Activated CD4-positive, alpha-beta memory T cell treated with anti-CD3 and anti-CD28 coated beads for 36 hours (primary cell): ENCODE results near the gene LCP2. TPM values are rescaled to one million over a fixed set of nuclear protein-coding genes. Genes with fewer than 3 reads are reported as not detected.

Experiments
- CTCF ChIA-PET: fragments of 350-600 bp; sonication (Branson Sonifier 250); formaldehyde crosslinking; loops from one replicate; lab custom pipeline; 2021; ENCODE audit warnings: antibody characterized with exemption, inconsistent platforms; lab: Charles Lee
- POLR2A ChIA-PET: fragments of 350-600 bp; sonication (Branson Sonifier 250); formaldehyde crosslinking; loops from one replicate; lab custom pipeline; 2021; ENCODE audit warnings: antibody characterized with exemption; lab: Charles Lee
- DNase-seq: peaks from one replicate; pipeline ENCODE4 v3.0.0-alpha.2; 2020
- H3K27ac Mint-ChIP-seq: one replicate; pipeline ENCODE4 v1.8.0; 2021; ENCODE audit warnings: mixed read lengths
- H3K27me3 Mint-ChIP-seq: one replicate; pipeline ENCODE4 v1.8.0; 2021; ENCODE audit warnings: mixed read lengths
- H3K36me3 Mint-ChIP-seq: one replicate; pipeline ENCODE4 v1.8.0; 2021; ENCODE audit warnings: mixed read lengths
- H3K4me1 Mint-ChIP-seq: one replicate; pipeline ENCODE4 v1.8.0; 2021; ENCODE audit warnings: low read depth, mixed read lengths
- H3K4me3 Mint-ChIP-seq: one replicate; pipeline ENCODE4 v1.8.0; 2021; ENCODE audit warnings: mild to moderate bottlenecking, mixed read lengths
- H3K9me3 Mint-ChIP-seq: one replicate; pipeline ENCODE4 v1.8.0; 2021; ENCODE audit warnings: mixed read lengths
- intact Hi-C: fragments of 100-400 bp; cut with micrococcal nuclease; formaldehyde crosslinking; loops from one replicate; pipeline ENCODE4 v1.15.1; 2023
- total RNA-seq, 2 experiments: library from RNA; stranded (reverse); gene quantifications; one replicate each; pipeline ENCODE4 v1.2.3, GENCODE V29; 2021

Gene LCP2
- total RNA-seq, 2 experiments from 2014 or later = 212 to 213 TPM

DNA sequence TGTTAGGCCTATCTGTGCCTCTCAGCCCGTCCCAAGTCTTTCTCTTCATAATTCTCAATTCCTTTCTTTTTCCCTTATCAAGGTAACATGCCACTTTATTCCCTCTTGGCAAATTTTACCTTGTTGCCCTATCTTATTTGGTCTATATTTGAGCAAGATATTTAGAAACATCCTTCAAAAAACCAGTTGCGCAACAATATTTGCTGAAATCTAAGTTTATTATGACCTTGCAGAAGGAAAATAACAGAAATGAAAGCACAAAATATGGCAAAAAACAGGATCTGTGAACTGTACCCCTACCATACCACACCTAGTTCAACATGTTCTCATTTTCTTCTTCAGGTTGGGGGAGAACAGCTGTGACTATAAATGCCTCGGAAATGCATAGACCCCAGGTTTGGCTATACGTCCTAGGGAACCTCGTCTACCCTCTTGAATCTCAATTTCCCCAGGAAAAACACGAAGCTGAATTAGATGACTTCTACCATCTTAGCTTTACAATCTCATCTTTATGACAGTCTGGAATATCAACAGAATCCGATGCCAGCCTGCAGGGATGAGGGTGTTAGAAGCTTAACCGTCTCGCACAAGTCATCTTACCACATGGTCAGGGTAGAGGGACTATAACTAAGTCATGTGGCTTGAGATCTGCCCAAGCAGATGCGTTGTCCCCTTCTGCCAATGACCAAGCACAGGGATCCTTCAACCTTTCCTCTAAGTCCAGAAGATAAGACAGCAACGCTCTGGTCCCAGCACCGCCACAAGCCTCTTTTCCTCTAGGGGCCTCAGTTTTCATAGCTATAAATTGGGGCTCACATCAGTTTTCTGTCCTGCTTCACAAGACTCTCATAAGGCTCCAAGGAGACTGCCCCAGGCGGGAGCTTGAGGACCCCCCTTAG, 1.3 kb downstream of the LCP2 start:
- H3K36me3 Mint-ChIP-seq = peaks cover 59% of the 10 kb centered on the region
- peak overlapping the region; percentile 99 for H3K4me3 Mint-ChIP-seq
- ChIA-PET POLR2A (interaction anchor here (1.2 to 13.2 kb wide), 9 partner anchors 9 to 1879 kb away, joined by 3 to 144 read pairs (median 25); no protein-coding TSS in a partner anchor), CTCF (interaction anchor here (0.9 to 11.1 kb wide), 9 partner anchors 10 to 71 kb away, joined by 3 to 137 read pairs (median 36); no protein-coding TSS in a partner anchor)
- peak overlapping the region; percentile 99 for H3K27ac Mint-ChIP-seq
- H3K9me3 Mint-ChIP-seq = no peaks in the 10 kb centered on the region
- intact Hi-C loops = loop anchor here (5.0 to 10.0 kb wide), 4 partner anchors 301 to 1879 kb away; partner anchors contain the start of gene NPM1
- no peak for DNase-seq
- H3K4me1 Mint-ChIP-seq = peaks cover 68% of the 10 kb centered on the region
- no peaks in the 10 kb centered on the region for H3K27me3 Mint-ChIP-seq

DNA sequence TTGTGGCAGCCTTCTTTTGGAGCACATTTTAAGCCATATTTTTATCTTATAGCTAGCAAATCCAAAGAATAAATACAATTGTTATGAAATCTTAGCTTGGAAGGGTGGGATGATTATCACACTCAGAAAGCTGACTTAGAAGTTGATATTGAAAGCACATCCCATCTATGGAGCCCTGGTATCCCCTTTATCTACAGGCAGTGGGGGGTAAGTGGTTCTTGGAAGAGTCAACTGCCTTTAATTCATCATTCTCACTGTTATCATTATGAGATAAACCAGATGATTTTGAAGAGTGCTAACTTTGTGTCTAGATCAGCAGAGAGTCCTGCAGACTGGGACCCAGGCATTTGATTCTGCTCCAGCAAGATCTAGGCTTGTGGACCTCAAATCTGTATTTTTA, 3.0 kb downstream of the LCP2 start:
- Mint-ChIP-seq H3K27me3 (no peaks in the 10 kb centered on the region), H3K9me3 (no peaks in the 10 kb centered on the region), H3K4me1 (peaks cover 69% of the 10 kb centered on the region), H3K36me3 (peaks cover 76% of the 10 kb centered on the region), H3K27ac (peak overlapping the region; percentile 99), H3K4me3 (peak overlapping the region; percentile 99)
- ChIA-PET CTCF (interaction anchor here (1.0 to 11.1 kb wide), 9 partner anchors 12 to 68 kb away, joined by 3 to 137 read pairs (median 16); no protein-coding TSS in a partner anchor), POLR2A (interaction anchor here (1.6 to 13.2 kb wide), 8 partner anchors 9 to 38 kb away, joined by 5 to 144 read pairs (median 27); no protein-coding TSS in a partner anchor)
- intact Hi-C loops = loop anchor here (10.0 kb wide), 2 partner anchors 490 to 1880 kb away; no protein-coding TSS in a partner anchor
- no peak for DNase-seq

DNA sequence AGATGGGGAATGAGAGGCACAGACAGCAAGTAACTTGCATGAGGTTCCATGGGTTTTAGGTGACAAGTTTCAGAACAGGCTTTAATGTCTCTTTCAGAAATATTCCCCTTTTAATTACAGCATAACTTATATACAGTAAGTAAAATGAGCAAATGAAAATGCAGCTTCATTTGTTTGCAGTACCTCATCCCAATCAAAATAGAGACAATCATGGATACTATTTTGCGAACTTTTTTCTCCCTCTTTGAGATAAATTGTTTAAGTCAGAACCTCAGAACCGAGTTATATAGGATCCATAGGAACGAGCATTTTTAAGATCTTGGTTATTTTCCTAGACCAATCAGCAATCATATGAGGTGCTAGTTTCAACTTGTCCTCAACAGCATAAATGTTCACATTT, 3.5 kb downstream of the LCP2 start:
- intact Hi-C loops = loop anchor here (10.0 kb wide), 2 partner anchors 489 to 1881 kb away; no protein-coding TSS in a partner anchor
- peaks cover 81% of the 10 kb centered on the region for H3K36me3 Mint-ChIP-seq
- no peaks in the 10 kb centered on the region for H3K9me3 Mint-ChIP-seq
- DNase-seq = no peak
- no peaks in the 10 kb centered on the region for H3K27me3 Mint-ChIP-seq
- peaks cover 69% of the 10 kb centered on the region for H3K4me1 Mint-ChIP-seq
- POLR2A ChIA-PET = interaction anchor here (0.8 to 13.2 kb wide), 10 partner anchors 9 to 39 kb away, joined by 3 to 144 read pairs (median 9); no protein-coding TSS in a partner anchor
- CTCF ChIA-PET = interaction anchor here (0.7 to 11.1 kb wide), 11 partner anchors 12 to 125 kb away, joined by 3 to 137 read pairs (median 9); no protein-coding TSS in a partner anchor
- H3K27ac Mint-ChIP-seq = peak overlapping the region; percentile 99
- H3K4me3 Mint-ChIP-seq = peak overlapping the region; percentile 99

DNA sequence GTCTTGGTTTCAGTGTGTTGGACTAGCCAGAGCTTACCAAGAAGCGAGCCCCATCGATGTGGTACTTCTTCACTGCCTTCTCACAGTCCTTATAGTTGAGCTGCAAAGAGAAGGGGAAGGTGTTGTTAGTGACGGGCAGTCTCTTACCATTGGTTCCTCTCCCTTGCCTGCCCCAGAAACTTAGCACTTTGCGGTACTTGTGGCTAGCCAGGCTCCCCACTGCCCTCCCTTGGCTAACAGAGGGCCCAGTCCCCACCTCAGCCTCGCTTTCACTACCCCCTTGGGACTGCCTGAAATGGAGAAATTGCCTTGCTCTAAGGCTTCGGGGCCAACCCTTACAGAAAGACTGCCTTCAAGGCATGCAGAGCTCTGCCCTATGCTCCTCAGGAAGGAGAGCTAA, 4.3 kb downstream of the LCP2 start:
- intact Hi-C loops = loop anchor here (1.0 to 10.0 kb wide), 3 partner anchors 8 to 1882 kb away; no protein-coding TSS in a partner anchor
- H3K27ac Mint-ChIP-seq = peak overlapping the region; percentile 99
- peak overlapping the region; percentile 99 for H3K4me3 Mint-ChIP-seq
- H3K4me1 Mint-ChIP-seq = peaks cover 70% of the 10 kb centered on the region
- ChIA-PET POLR2A (interaction anchor here (0.8 to 13.2 kb wide), 9 partner anchors 9 to 39 kb away, joined by 3 to 144 read pairs (median 9); no protein-coding TSS in a partner anchor), CTCF (interaction anchor here (0.7 to 11.1 kb wide), 8 partner anchors 10 to 126 kb away, joined by 3 to 137 read pairs (median 8); no protein-coding TSS in a partner anchor)
- no peaks in the 10 kb centered on the region for H3K9me3 Mint-ChIP-seq
- H3K36me3 Mint-ChIP-seq = peaks cover 89% of the 10 kb centered on the region
- no peaks in the 10 kb centered on the region for H3K27me3 Mint-ChIP-seq
- peak; percentile 78 for DNase-seq

DNA sequence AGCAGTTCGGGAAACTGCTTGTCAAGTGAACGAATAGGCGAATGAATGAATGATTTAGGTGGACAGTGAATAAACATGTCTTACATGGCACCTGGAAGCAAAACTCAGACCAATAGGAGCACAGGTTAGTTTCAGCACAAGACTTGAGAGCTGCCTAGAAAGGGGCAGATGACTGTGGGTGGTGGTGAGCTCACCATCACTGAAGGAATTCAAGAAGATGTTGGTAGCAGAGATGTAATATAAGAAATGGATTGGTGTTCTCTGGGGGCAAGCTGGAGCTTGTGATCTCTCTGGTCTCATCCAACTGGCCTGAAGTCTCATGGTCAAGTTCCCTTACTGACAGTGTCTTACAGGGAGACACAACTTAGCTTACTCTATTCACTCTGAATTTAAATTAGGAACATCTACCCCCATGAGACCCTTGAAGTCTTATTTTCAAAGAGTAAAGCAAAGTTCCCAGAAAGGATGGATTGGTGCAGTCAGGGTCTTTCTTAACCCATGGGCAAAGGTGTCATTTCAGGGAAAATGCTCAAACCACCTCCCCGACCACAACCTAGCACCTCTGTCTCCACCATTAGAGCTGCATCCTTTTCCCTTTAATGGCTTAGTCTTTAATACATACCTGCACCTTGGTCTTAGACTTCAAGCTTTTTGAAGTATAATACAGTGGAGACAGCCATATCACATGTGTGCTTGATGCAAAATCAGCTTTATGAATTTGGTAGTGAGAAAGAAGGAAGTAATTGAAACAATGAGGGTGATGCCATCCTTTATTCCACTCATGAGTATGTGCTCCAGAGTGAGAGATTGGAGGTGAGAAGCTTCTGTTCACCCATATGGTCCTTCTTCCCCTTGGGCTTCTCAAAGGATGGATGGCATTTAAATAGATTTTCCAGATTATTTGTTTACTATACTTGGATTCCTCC, 5.1 kb downstream of the LCP2 start:
- Mint-ChIP-seq H3K4me1 (peaks cover 73% of the 10 kb centered on the region), H3K9me3 (no peaks in the 10 kb centered on the region), H3K27ac (peak overlapping the region; percentile 99), H3K27me3 (no peaks in the 10 kb centered on the region), H3K36me3 (peaks cover 95% of the 10 kb centered on the region), H3K4me3 (peak overlapping the region; percentile 99)
- ChIA-PET POLR2A (interaction anchor here (1.6 to 13.2 kb wide), 6 partner anchors 10 to 40 kb away, joined by 7 to 144 read pairs (median 50); no protein-coding TSS in a partner anchor), CTCF (interaction anchor here (0.7 to 11.1 kb wide), 10 partner anchors 10 to 66 kb away, joined by 3 to 137 read pairs (median 8); no protein-coding TSS in a partner anchor)
- intact Hi-C loops = loop anchor here (1.0 to 10.0 kb wide), 3 partner anchors 7 to 1882 kb away; no protein-coding TSS in a partner anchor
- DNase-seq = no peak

DNA sequence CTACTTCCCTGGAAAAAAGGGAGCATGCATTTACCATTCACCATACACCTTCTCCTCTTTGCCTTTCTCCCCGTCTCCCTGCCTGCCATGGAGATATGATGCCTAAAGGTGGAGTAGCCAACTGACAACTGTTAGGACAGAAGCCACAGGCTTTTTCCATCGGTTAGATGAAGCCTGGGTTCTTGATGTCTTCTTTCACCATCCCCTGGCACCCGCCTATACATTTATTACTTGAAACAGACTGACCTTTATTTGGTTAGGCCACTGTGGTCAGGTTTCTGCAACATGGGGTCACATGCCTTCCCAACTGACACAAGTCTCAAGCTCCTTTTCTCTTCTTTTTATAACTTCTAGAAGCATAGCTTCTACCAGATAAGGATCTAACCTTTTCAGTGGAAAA, 7.1 kb downstream of the LCP2 start:
- peaks cover 92% of the 10 kb centered on the region for H3K4me1 Mint-ChIP-seq
- ChIA-PET CTCF (interaction anchor here (0.8 to 11.1 kb wide), 6 partner anchors 13 to 65 kb away, joined by 4 to 137 read pairs (median 60); no protein-coding TSS in a partner anchor), POLR2A (interaction anchor here (1.7 to 13.2 kb wide), 4 partner anchors 11 to 42 kb away, joined by 6 to 144 read pairs (median 68); no protein-coding TSS in a partner anchor)
- no peaks in the 10 kb centered on the region for H3K27me3 Mint-ChIP-seq
- DNase-seq = no peak
- peak overlapping the region; percentile 6 for H3K4me3 Mint-ChIP-seq
- H3K27ac Mint-ChIP-seq = peak overlapping the region; percentile 99
- H3K36me3 Mint-ChIP-seq = peaks cover 96% of the 10 kb centered on the region
- no peaks in the 10 kb centered on the region for H3K9me3 Mint-ChIP-seq
- intact Hi-C loops = loop anchor here (10.0 kb wide), 2 partner anchors 486 to 1884 kb away; no protein-coding TSS in a partner anchor

DNA sequence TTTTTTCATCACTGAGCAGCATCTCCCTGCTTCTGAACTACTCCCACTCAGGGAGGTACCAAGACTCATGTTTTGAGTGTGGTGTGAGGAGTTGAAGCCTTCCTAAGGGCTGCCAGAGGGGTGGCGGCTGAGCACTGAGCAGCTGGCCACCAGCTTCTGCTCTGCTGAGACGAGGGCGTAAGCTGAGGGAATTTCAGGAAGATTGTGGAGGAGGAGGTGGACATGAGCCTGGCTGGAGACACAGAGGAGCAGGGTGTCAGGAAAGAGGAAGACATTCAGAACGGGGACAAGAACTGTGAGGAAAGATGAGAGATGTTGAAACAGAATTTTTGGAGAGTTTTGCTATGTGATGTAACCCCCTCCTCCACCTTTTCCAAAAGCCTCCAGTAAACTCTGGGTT, 7.8 kb downstream of the LCP2 start:
- Mint-ChIP-seq H3K36me3 (peaks cover 96% of the 10 kb centered on the region), H3K4me1 (peaks cover 100% of the 10 kb centered on the region), H3K27ac (peak overlapping the region; percentile 99), H3K4me3 (peak overlapping the region; percentile 62), H3K9me3 (no peaks in the 10 kb centered on the region), H3K27me3 (no peaks in the 10 kb centered on the region)
- CTCF ChIA-PET = interaction anchor here (1.1 to 11.1 kb wide), 7 partner anchors 8 to 49 kb away, joined by 3 to 137 read pairs (median 7); partner anchors contain the start of gene LCP2
- no peak for DNase-seq
- POLR2A ChIA-PET = interaction anchor here (1.0 to 13.2 kb wide), 4 partner anchors 8 to 43 kb away, joined by 6 to 144 read pairs (median 68); partner anchors contain the start of gene LCP2
- intact Hi-C loops = loop anchor here (1.0 to 10.0 kb wide), 3 partner anchors 8 to 1885 kb away; partner anchors contain the start of gene LCP2

DNA sequence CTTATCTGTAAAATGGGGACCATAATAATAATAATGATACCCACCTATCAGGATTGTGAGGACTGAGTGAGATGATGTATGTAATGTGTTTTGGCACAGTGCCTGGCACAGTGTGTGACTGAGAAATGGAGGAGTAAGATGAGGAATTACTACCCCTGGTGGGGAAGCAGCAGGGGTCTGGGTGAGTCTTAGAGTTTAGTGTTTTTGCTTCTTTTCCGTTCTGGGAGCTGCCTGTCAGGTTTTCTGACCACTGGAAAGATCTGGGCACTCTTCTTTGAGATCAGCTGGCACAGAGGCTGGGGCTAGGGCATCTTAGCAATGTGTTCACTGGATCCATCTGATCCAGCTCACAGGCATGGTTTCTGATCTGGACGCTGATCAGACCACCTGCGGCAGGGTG, 8.5 kb downstream of the LCP2 start:
- H3K36me3 Mint-ChIP-seq = peaks cover 96% of the 10 kb centered on the region
- no peaks in the 10 kb centered on the region for H3K27me3 Mint-ChIP-seq
- CTCF ChIA-PET = interaction anchor here (1.1 to 11.1 kb wide), 6 partner anchors 9 to 50 kb away, joined by 3 to 137 read pairs (median 10); partner anchors contain the start of gene LCP2
- peak; percentile 46 for DNase-seq
- H3K27ac Mint-ChIP-seq = peak overlapping the region; percentile 99
- H3K4me1 Mint-ChIP-seq = peaks cover 100% of the 10 kb centered on the region
- no peaks in the 10 kb centered on the region for H3K9me3 Mint-ChIP-seq
- POLR2A ChIA-PET = interaction anchor here (1.0 to 13.2 kb wide), 5 partner anchors 9 to 43 kb away, joined by 3 to 144 read pairs (median 22); partner anchors contain the start of gene LCP2
- H3K4me3 Mint-ChIP-seq = peak overlapping the region; percentile 30
- intact Hi-C loops = loop anchor here (1.0 kb wide), 1 partner anchor 8 kb away; the partner anchor contains the start of gene LCP2

DNA sequence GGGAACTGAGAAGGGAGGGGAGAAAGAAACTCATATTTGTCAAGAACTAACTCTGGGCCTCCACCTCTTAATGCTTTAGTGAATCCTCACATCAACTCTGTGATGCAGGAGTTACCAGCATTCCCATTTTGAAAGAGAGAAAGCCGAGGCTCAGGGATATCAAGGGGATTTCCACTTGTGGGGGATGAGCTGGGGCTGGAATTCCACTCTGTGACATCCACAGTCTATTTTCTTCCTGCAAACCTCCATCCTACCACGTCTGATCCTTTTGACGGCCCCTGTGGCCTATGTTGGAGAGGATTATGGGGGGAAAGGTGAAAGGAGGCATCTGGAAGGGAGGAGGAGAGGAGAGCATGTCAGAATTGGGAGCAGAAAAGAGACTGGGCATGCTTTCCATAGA, 9.0 kb downstream of the LCP2 start:
- Mint-ChIP-seq H3K4me3 (peak overlapping the region; percentile 33), H3K36me3 (peaks cover 96% of the 10 kb centered on the region), H3K27ac (peak overlapping the region; percentile 99), H3K9me3 (no peaks in the 10 kb centered on the region), H3K4me1 (peaks cover 100% of the 10 kb centered on the region), H3K27me3 (no peaks in the 10 kb centered on the region)
- DNase-seq = no peak
- POLR2A ChIA-PET = interaction anchor here (1.0 to 13.2 kb wide), 6 partner anchors 9 to 46 kb away, joined by 3 to 144 read pairs (median 10); partner anchors contain the start of gene LCP2
- CTCF ChIA-PET = interaction anchor here (1.4 to 11.1 kb wide), 5 partner anchors 9 to 50 kb away, joined by 5 to 137 read pairs (median 12); partner anchors contain the start of gene LCP2
- intact Hi-C loops = no loop called here

DNA sequence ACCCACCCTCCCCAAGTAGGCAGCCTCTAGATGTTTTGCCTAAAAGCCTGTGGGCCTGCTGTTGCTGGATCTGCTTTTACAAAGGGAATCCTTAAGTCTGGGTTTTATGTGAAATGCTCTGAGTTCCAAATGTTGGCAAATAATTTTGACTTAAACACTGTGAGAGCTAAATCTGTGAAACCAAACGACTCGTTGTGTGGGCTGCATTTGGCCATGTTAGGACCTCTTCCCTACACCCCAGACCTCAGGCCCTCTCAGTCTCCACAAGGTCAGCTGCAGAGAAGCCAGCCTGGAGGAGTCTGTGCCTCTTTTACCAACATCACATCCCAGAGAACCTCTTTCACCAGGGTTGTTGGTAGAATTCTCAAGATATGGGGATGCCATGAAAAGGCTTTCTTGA, 9.4 kb downstream of the LCP2 start:
- Mint-ChIP-seq H3K9me3 (no peaks in the 10 kb centered on the region), H3K36me3 (peaks cover 96% of the 10 kb centered on the region), H3K27me3 (no peaks in the 10 kb centered on the region), H3K4me3 (no peak overlapping the region), H3K4me1 (peaks cover 100% of the 10 kb centered on the region), H3K27ac (peak overlapping the region; percentile 99)
- POLR2A ChIA-PET = interaction anchor here (1.2 to 12.8 kb wide), 7 partner anchors 8 to 46 kb away, joined by 3 to 113 read pairs (median 7); no protein-coding TSS in a partner anchor
- CTCF ChIA-PET = interaction anchor here (1.4 to 4.4 kb wide), 7 partner anchors 9 to 51 kb away, joined by 3 to 25 read pairs (median 7); partner anchors contain the start of gene LCP2
- DNase-seq = no peak
- intact Hi-C loops = no loop called here
